Activated CD8-positive, alpha-beta memory T cell treated with anti-CD3 and anti-CD28 coated beads for 1 hour (primary cell): ENCODE results near the gene AQP3.
A peak's percentile ranks its signal among the peaks of the same experiment; 100 is the strongest.
"Not testable (repeated sequence)": the region's sequence is repeated elsewhere in the genome, so short reads cannot be mapped to it uniquely, and the experiment has no call there.

Experiments used
- DNase-seq, 2 donors: peaks; one replicate each; pipeline ENCODE4 v3.0.0-alpha.2; 2020; ENCODE audit warnings: low read depth in 1 of 2; ENCODE audit errors: extremely low read depth in 1 of 2

The AQP3 gene

DNA sequence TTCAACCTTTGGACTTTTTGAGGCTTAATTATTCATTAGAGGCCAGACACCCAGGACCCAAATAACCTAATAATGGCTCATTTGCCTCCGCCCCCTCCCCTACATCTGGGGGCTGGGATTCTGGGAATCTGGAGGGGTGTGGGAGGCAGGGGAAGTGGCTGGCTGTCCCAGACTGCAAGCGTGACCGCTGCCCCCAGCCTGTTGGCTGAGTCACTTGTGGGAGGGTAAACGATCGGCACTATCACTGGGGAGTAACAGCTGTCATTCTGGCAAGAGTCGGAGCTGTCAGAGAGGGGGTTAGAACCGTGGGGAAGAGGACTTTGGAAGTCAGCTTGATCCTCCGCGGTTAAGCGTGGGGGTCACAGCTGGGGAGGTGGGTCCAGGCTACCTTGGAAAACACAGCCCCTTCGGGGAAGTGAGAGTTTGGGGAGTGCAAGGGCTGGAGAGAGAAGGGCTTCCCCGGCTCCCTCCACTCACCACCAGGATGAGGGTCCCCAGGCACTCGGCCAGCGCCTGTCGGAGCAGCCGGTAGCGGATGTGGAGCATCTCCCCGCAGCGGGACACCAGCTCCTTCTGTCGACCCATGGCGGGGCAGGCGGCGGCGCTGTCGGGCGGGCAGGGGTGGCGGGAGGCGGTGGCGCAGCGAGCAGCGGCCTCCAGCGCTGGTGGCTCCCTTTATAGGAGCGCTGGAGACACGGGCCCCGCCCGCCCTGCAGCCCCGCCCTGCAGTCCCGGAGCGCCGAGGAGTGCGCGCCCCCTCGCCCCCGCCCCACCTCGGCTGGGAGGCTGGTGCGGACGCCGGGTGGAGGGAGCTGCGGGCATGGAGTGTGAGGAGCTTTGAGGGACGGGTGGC is at the start of gene AQP3:
Gene AQP3 (minus strand): TSS at position 648 of the 853 bp plus-strand sequence. CDS start 63 bp downstream, at position 585.
- DNase-seq = peak in 1 of 2 donors; percentile 59

DNA sequence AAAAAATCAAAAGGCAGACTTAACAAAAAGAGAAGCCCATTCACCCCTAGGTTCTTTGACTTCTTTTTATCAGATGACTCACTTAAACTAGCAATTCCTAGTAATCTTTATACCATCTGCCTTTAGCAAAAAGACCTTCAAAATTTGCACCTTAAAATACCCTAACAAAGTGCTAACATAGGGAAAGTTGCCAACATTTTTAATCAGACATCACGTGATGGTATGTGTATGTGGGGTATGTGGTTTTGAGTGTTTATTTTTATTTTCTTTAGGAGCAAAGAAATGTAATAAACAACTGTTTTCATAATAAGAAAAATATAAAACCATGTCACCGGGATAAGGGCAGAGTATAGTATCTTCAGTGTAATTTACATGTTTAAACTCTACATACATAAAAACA is 46.4 kb upstream of the AQP3 start:
- DNase-seq = not testable (repeated sequence)

DNA sequence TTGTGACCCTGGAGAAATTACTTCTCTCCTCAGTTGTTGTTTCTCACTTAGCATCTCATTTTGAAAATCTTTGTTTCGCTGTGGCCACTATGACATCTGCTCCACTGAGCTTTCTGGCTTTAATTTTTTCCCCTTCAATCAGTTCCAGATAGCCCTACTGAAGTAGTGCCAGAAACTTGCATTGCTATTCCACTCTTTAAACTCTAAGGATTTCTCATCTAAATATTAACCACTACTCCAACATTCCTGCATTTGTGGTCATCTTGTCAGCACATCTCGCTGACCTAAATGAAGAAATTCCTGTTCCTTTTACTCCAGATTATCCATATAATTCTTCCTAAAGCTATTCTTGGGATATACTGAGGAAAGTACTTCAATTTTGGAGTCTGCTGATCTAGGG is 41.7 kb upstream of the AQP3 start:
- no peak for DNase-seq

DNA sequence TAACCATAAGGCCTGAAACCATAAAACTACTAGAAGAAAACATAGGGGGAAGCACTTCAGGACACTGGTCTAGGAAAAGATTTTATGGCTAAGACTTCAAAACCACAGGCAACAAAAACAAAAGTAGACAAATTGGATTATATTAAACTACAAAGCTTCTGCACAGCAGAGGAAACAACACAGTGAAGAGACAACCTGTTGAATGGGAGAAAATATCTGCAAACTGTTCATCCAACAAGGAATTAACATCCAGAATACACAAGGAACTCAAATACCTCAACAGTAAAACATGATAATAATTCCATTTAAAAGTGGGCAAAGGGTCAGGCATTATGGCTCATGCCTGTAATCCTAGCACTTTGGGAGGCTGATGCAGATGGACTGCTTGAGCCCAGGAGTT is 37.9 kb upstream of the AQP3 start:
- DNase-seq = not testable (repeated sequence)

DNA sequence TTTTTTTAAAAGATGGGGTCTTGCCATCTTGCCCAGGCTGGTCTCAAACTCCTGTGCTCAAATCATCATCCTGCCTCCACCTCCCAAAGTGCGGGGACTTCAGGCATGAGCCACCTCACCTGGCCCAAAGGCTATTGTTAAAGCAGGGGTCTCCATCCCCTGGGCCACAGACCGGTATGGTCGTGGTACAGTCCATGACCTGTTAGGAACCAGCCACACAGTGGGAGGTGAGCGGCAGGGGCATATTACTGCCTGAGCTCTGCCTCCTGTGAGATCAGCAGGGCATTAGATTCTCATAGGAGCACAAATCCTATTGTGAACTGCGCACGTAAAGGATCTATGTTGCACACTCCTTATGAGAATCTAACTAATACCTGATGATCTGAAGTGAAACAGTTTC is 33.6 kb upstream of the AQP3 start:
- no peak for DNase-seq

DNA sequence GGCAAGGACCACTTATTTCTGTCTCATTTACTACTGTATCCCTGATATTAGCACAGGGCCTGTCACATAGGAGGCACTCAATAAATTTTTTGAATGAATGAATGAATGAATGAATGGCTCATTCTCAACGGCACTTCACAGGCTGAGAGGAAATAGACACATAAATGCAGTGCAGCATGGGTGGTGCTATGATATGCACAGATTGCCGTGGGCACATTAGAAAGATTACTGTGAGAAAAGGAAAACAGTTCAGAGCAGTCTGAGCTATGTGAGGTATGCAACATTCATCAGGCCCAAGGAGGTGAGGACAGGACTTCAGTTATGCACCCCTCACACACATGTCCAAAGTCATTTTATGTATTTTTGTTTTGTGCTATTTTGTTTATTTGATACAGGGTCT is 32.7 kb upstream of the AQP3 start:
- no peak for DNase-seq

DNA sequence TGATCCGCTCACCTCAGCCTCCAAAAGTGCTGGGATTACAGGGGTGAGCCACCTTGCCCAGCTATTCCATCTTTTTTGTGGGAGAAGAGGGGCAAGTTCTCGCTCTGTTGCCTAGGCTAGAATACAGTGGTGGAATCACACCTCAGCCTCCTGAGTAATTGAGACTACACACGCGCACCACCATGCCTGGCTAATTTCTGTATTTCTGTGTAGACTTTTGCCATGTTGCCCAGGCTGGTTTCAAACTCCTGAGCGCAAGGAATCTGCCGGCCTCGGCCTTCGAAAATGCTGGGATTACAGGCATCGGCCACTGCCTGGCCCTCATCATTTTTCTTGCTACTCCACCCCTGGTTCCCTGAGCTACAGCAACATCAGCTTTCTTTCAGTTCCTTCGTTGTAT is 29.1 kb upstream of the AQP3 start:
- DNase-seq = no peak

DNA sequence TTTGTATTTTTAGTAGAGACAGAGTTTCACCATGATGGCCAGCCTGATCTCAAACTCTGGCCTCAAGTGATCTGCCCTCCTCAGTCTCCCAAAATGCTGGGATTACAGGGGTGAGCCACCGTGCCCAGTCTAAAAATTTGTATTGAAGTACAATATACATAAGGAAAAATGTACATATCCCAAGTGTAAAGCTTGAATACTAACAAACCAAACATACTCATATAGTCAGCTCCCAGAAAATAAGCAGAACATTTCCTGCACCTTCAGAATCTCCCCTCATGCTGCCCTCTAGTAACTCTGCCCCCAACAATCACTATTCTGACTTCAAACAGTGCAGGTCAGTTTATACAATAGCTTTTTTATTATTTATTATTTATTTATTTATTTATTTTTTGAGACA is 28.0 kb upstream of the AQP3 start:
- DNase-seq = no peak

DNA sequence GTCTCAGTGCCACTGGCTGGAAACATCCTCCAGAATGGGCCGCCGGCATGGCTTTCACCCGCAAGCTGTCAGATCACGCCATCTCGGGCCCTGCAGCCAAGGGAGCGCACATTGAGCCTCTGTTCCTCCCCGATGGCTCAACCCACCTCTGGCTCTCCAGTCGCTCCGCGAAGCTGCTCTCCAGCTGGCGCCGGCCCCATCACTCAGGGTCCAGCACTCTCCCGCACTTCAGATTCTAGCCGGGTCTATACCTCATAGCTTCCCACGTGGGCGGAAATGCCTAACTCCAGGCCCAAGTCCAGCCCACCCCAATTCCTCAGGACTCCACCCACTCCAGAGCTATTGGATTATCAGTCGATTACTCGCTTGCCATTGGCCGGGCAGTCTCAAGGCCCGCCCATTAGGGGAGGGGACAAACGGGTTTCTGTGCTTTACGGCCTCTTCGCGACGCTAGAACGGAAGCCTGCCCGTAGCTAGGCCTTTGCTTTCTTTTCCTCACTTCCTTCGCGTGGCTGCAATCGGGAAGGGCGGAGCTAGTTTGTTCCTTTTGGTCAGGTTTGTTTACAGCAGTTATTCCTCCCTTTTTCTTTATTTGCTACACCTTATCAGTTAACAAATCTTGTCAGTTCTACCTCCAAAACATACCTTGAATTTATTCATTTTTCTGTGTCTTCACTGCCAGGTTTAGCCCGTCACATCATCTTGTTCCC is 26.4 kb upstream of the AQP3 start, which contains the start of gene NOL6:
Gene NOL6 (minus strand): TSS at position 282 of the 710 bp plus-strand sequence. CDS start 82 bp downstream, at position 200.
- DNase-seq = peak; percentile 92 to 93

DNA sequence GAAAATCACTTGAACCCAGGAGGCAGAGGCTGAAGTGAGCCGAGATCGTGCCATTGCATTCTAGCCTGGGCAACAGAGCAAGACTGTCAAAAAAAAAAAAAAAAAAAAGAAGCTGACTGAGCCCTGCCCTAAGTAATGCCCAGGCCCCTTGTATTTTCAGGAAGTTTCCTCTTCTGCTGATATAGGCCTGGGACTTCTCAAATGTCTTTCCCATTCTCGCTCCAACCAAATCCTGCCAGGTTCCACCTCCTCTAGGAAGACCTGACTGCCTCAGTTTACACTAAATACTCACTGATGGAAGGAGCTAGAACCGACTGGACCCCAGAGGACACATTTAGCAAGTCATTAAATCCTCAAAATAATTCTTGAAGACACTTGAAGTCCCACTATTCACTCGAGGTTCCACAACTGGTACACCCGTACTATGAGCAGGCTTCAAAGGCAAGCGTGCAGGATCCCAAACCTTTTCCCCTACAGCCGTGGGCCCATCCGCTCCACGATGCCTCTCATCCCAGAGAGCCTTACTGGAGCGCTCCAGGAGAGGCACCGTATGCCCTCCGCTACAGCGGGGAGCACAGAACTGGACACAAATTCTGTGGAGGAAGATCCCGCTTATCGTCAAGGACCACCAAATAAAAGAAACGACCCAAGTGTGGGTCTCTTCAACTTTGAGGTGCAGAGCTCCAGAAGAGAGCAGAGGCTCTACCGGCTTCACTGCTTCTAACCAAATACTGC is 25.7 kb upstream of the AQP3 start:
- DNase-seq = no peak

DNA sequence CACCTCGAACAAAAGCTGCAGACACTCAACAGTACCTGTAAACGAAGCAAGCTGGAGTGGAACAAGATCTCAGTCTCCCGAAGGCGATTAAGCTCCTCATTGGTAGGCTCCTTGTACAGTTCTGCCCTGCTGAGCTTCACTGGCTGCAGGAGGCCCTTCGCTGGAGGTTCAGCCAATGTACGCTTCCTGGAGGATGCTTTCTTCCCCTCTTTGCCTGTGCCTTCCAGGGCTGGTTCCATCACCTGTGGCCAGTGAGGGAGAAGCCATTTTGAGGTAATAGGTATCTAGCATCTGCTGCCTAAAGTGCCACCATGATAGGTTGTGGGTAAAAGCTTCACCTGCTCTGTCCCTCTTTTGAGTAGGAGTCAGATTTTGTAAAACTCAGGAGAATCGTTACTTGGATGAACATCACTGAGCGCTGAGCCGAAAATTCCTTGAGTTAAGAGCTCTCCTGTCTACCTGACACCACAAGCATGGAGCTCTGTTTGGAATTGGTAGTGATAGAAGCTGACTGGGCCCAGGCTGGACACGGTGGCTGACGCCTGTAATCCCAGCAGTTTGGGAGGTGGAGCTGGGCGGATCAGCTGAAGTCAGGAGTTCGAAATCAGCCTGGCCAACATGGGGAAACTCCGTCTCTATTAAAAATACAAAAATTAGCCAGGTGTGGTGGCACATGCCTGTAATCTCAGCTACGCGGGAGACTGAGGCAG is 24.9 kb upstream of the AQP3 start:
- no peak for DNase-seq

DNA sequence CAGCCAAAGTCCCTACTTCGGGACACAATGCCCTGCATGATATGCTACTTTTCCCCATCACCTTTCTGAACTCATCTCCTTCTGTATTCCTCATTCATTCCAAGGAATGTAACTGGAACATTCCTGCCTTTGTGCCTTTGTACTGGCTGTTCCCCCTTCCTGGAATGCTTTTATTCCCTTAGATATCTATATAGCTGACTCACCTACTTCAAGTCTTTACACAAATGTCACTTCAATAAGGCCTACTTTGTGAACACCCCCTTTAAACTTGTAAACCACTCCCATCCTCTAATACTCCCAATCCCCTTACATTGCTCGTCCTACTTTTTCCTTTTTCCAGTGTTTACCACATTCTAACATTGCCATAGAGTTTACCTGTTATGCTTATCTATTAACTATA is 24.0 kb upstream of the AQP3 start:
- no peak for DNase-seq

DNA sequence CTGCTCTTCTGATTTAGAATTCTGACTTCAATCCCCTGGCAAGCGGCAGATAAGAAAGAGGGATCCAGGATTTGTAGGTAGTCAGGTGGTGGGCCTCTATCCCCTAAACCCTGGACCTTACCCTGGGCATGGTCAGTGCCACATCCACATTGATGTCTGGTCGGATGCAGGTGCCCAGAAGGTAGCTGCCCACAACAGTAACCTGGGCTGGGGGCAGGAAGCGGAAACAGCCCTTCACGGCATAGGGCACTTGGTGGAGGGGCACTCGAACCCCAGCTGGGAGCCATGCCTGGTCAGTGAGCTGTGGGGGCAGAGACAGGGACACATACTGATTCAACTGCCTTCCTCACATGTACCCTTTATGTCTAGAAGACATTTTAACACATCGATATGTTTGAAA is 22.5 kb upstream of the AQP3 start:
- DNase-seq = no peak

DNA sequence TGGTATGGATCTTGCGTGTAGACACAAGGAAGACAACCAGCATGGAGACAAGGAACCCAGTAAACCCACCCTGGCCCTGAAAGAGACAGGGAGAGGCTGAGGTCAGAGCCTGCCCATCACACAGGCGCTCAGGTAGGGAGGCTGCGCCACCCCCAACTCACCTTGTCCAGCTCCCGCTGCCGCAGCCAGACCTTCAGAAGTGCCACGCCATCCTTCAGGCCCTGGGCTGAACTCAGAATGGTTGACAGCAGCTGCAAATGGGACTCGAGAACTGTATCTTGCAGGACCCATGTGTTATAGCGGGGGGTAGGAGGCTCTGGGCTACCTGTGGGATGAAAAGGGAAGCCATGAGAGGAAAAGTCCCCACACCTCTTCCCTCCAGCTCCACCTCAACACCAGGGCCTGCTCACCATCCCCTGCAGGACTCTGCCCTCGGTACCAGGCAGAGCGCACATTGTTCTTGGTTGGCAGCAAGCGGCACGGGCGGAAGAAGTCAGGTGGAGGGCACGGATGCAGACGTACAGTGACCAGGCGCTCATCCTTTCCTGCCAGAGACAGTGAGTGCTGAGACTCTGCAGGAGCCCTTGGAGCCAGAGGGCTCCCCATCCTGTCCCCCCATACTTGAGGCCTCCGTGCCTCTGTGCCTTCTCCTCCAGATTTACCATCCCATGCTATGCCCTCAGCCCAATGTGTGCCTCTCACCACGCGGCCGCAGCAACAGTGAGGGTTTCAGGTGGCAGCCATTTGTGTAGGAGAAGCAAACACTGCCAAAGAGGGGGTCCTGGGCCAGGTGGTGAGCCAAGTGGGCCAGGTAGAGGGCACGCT is 21.6 kb upstream of the AQP3 start:
- no peak for DNase-seq

DNA sequence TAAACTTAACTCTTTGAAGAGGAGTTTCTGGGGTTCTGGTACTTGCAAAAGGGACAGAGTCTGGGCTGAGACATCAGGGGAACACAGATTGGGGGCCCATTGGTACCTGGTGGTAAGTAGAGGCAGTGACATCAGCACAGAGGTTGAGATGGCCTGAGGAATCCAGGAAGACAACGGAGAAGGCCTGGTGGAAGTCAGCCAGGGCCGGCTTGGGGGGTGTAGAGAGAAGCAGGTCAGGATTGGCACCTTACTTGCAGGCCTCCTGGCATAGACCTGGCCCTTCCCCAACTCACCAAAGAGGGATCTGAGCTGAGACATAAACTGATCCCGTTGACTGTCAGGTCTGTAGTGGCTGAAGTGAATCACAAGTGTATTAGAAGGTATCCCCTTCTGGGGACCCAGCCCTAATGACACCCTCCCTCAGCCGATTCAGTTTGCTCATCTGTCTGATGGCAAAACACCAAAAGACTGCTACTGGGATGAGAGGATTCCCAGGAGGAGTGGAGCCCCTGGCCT is 20.9 kb upstream of the AQP3 start:
- DNase-seq = no peak

DNA sequence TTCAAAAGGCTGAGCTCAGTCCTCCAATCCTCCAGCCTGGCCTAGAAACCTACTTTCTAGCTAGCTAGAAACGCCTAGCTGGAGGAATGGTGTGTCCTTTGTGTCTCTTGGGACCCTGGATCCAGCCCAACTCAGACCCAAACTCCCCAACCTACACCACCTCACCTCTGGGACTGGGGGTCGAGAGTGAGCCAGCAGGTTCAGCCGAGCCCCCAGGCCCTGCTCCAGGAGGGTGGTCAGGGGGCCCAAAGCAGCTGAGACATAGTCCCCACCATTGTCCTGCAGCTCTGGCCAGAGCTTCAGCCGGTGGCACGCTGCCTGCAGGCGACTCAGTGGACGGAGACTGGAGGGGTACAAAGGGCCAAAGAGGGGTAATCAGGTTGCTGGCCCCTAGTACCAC is 20.1 kb upstream of the AQP3 start:
- no peak for DNase-seq

DNA sequence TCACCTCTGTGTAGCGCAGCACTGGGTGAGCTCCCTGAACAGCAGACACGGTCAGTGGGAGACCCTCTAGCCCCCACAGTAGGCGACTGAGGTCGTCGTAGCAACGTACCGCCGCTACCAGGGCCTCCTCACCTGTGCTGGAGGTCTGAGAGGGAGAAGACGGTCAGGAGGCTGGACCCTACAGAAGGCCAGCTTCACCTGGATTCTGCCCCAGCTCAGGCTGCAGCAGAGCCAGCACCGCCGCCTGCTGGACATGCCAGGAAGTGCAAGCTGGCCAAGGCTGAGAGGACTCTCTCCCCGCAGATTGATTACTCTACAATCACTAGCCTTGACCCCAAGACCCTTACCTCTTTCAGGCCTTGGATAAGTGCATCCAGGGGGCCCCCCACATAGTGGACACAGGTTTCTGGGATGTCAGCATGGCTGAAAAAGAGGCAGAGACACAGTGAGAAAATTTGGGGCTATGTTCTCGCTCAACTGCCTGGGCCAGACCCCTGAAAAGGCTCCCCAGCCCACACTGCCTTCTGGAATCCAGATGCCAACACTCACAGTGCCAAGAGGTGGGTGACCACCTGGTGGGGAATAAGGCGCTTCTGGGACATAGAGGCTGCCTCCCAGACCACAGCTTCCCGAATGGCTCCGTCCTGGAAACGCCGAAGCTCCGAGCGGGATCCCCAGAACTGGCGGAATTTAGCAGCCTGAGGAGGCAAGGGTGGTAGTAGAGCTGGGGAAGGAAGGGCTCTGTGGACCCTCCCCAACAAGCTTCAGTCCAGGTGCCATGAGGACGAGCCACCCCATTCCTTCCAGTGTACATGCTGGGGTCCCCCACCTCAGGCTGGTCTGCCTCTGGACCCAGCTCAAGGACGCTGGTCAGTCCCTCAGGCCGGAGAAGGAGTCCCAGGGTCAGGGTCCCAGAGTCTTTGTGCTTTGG is 19.4 kb upstream of the AQP3 start:
- peak; percentile 45 to 63 for DNase-seq
